Bronchial epithelial cell (primary cell): Measurements from ENCODE around the gene IL19. TPM values are rescaled to one million over a fixed set of nuclear protein-coding genes. Genes with fewer than 3 reads are reported as not detected.
A peak's percentile ranks its signal among the peaks of the same experiment; 100 is the strongest.

Source experiments
- DNase-seq: peaks from one replicate; pipeline ENCODE4 v3.0.0-alpha.2; 2010; ENCODE audit warnings: low read depth
- FAIRE-seq: peaks from 2 replicates; lab custom pipeline; 2011; peaks lifted over from hg19 to GRCh38; lab: Jason Lieb, UNC
- H3K27me3 ChIP-seq: 2 replicates; pipeline ENCODE4 v1.5.1; 2011; ENCODE audit warnings: low read length; ENCODE audit not compliant: control insufficient read depth, insufficient read depth
- H3K36me3 ChIP-seq: 2 replicates; pipeline ENCODE4 v1.5.1; 2011; ENCODE audit warnings: low read length; ENCODE audit not compliant: control insufficient read depth, insufficient read depth
- H3K4me3 ChIP-seq: 2 replicates; pipeline ENCODE4 v1.5.1; 2011; ENCODE audit warnings: mild to moderate bottlenecking, low read depth, low read length, control low read depth
- CTCF ChIP-seq: IDR thresholded peaks from 2 replicates; pipeline ENCODE4 v1.5.1; 2011; ENCODE audit warnings: mild to moderate bottlenecking, moderate library complexity, low read length, control low read depth, inconsistent platforms; ENCODE audit not compliant: insufficient read depth, severe bottlenecking
- total RNA-seq: library from RNA; depleted of rRNA; stranded (reverse); fragments of >200 nt; gene quantifications from 2 replicates; pipeline ENCODE4 v1.2.1, GENCODE V29; 2014

The IL19 gene
- total RNA-seq, 1 donor from 2014 or later: not detected

GRCh38 chr1:206834711-206835110, 64.1 kb downstream of the IL19 start:
- TF ChIP-seq CTCF: no peak
- DNase-seq (peak; percentile 44), FAIRE-seq (no peak)
- peaks cover 5% of the 10 kb centered on the region for H3K27me3 ChIP-seq
- no peak overlapping the region for H3K4me3 ChIP-seq
- no peaks in the 10 kb centered on the region for H3K36me3 ChIP-seq

GRCh38 chr1:206835186-206835585, 64.6 kb downstream of the IL19 start:
- Histone ChIP-seq H3K27me3 (peaks cover 5% of the 10 kb centered on the region), H3K36me3 (no peaks in the 10 kb centered on the region), H3K4me3 (no peak overlapping the region)
- DNase-seq: no peak
- no peak for TF ChIP-seq CTCF
- no peak for FAIRE-seq

- FAIRE-seq (no peak), DNase-seq (peak; percentile 34)
- H3K36me3 ChIP-seq: no peaks in the 10 kb centered on the region
- TF ChIP-seq CTCF: no peak
- peaks cover 4% of the 10 kb centered on the region for H3K27me3 ChIP-seq
- H3K4me3 ChIP-seq: no peak overlapping the region
Measured at GRCh38 chr1:206836111-206836510, 65.5 kb downstream of the IL19 start.

- no peak for TF ChIP-seq CTCF
- peak; percentile 50 for FAIRE-seq
Measured at GRCh38 chr1:206839006-206839560, 68.5 kb downstream of the IL19 start.

GRCh38 chr1:206839857-206840256, 69.3 kb downstream of the IL19 start:
- Histone ChIP-seq H3K27me3 (peaks cover 2% of the 10 kb centered on the region), H3K4me3 (no peak overlapping the region), H3K36me3 (no peaks in the 10 kb centered on the region)
- no peak for TF ChIP-seq CTCF
- peak; percentile 51 for DNase-seq
- FAIRE-seq: no peak

More at GRCh38 chr1:206839006-206839560, 68.5 kb downstream of the IL19 start:
- no peak for DNase-seq
- H3K27me3 ChIP-seq: peaks cover 2% of the 10 kb centered on the region
- no peaks in the 10 kb centered on the region for H3K36me3 ChIP-seq
- H3K4me3 ChIP-seq: no peak overlapping the region

- H3K36me3 ChIP-seq: no peaks in the 10 kb centered on the region
- no peak for TF ChIP-seq CTCF
- no peaks in the 10 kb centered on the region for H3K27me3 ChIP-seq
- no peak for FAIRE-seq
- DNase-seq: peak; percentile 66
- no peak overlapping the region for H3K4me3 ChIP-seq
Measured at GRCh38 chr1:206841609-206842323, 71.2 kb downstream of the IL19 start.
